Endodermal cell (in vitro differentiated cells): Measurements from ENCODE around the gene SNAI1. TPM values are rescaled to one million over a fixed set of nuclear protein-coding genes. Genes with fewer than 3 reads are reported as not detected.

Source experiments
- DNase-seq: peaks from one replicate; pipeline ENCODE4 v3.0.0-alpha.2; 2017
- H3K27ac ChIP-seq: 2 replicates; pipeline ENCODE4 v1.5.1; 2013; ENCODE audit warnings: mild to moderate bottlenecking, low read depth, low read length, moderate library complexity
- H3K27me3 ChIP-seq: 2 replicates; pipeline ENCODE4 v1.6.1; 2013; ENCODE audit warnings: mild to moderate bottlenecking, low read length, moderate library complexity; ENCODE audit not compliant: insufficient read depth, control insufficient read depth, poor library complexity, severe bottlenecking
- H3K36me3 ChIP-seq: 2 replicates; pipeline ENCODE4 v1.7.0; 2013; ENCODE audit warnings: mild to moderate bottlenecking, low read length, moderate library complexity; ENCODE audit not compliant: control insufficient read depth, insufficient read depth
- H3K4me1 ChIP-seq: one replicate; pipeline ENCODE4 v1.7.0; 2013; ENCODE audit warnings: low read length; ENCODE audit not compliant: control insufficient read depth, insufficient read depth
- H3K4me3 ChIP-seq: 2 replicates; pipeline ENCODE4 v1.5.1; 2013; ENCODE audit warnings: mild to moderate bottlenecking, low read length, moderate library complexity
- H3K9ac ChIP-seq: 2 replicates; pipeline ENCODE4 v1.6.1; 2013; ENCODE audit warnings: mild to moderate bottlenecking, low read length, moderate library complexity; ENCODE audit not compliant: poor library complexity, severe bottlenecking; ENCODE audit errors: extremely low read depth
- H3K9me3 ChIP-seq: 2 replicates; pipeline ENCODE4 v1.6.1; 2013; ENCODE audit warnings: mild to moderate bottlenecking, low read length, moderate library complexity; ENCODE audit not compliant: control insufficient read depth
- H3K27ac Mint-ChIP-seq: 2 replicates; pipeline ENCODE4 v1.8.0; 2020; ENCODE audit warnings: mixed read lengths
- H3K27me3 Mint-ChIP-seq: 2 replicates; pipeline ENCODE4 v1.8.0; 2021; ENCODE audit warnings: mild to moderate bottlenecking, mixed read lengths; ENCODE audit not compliant: insufficient read depth
- H3K36me3 Mint-ChIP-seq: 2 replicates; pipeline ENCODE4 v1.8.0; 2020; ENCODE audit warnings: low read depth, mixed read lengths
- H3K4me1 Mint-ChIP-seq: 2 replicates; pipeline ENCODE4 v1.8.0; 2020; ENCODE audit warnings: mixed read lengths
- H3K4me3 Mint-ChIP-seq: 2 replicates; pipeline ENCODE4 v1.8.0; 2020; ENCODE audit warnings: mild to moderate bottlenecking, moderate library complexity, mixed read lengths
- H3K9me3 Mint-ChIP-seq: 2 replicates; pipeline ENCODE4 v1.8.0; 2020; ENCODE audit warnings: mild to moderate bottlenecking, mixed read lengths
- CTCF ChIP-seq: fragments of 200-600 bp; sonication (generic); conservative IDR thresholded peaks from 2 replicates; pipeline ENCODE4 v1.5.0; 2021; ENCODE audit warnings: antibody characterized with exemption, mild to moderate bottlenecking
- WGBS, 2 experiments: methylation state at CpG; one replicate each; pipeline versions ENCODE4 v1.1.5 to v1.1.7; 2013; ENCODE audit warnings: missing lambda C conversion rate in 2 of 2, mixed read lengths in 1 of 2; ENCODE audit not compliant: insufficient coverage in 1 of 2, insufficient read length in 1 of 2; 5-methylcytosine and 5-hydroxymethylcytosine counted together
- total RNA-seq, 2 donors: library from RNA; stranded (reverse); fragmentation: NEBNext Ultra II Directional in 1 of 2; extraction: Animal tissue kit (Norgen Biotek cat#: 25700) in 1 of 2; gene quantifications; 2 replicates in 1 of 2; 3 replicates in 1 of 2; pipeline ENCODE4 v1.2.1, GENCODE V29; 2021

SNAI1 gene
- total RNA-seq, 2 donors from 2014 or later = 10.6 to 13.1 TPM

GRCh38 chr20:49948178-49948577 lies 34.6 kb upstream of the SNAI1 start:
- Mint-ChIP-seq H3K27ac (peak overlapping the region; percentile 45), H3K4me3 (no peak overlapping the region), H3K9me3 (peaks cover 1% of the 10 kb centered on the region), H3K4me1 (no peaks in the 10 kb centered on the region), H3K27me3 (no peaks in the 10 kb centered on the region), H3K36me3 (peaks cover 83% of the 10 kb centered on the region)
- no peak overlapping the region for H3K4me3 ChIP-seq
- H3K9ac ChIP-seq = no peak overlapping the region
- WGBS, 2 experiments = 91 to 100% methylated on average over 1 to 3 of the region's 3 CpGs
- no peaks in the 10 kb centered on the region for H3K4me1 ChIP-seq
- H3K9me3 ChIP-seq = no peaks in the 10 kb centered on the region
- no peaks in the 10 kb centered on the region for H3K27me3 ChIP-seq
- no peak for DNase-seq
- H3K36me3 ChIP-seq = peaks cover 90% of the 10 kb centered on the region
- H3K27ac ChIP-seq = no peak overlapping the region
- no peak for TF ChIP-seq CTCF

- Mint-ChIP-seq H3K27ac (no peak overlapping the region), H3K9me3 (peaks cover 1% of the 10 kb centered on the region), H3K27me3 (no peaks in the 10 kb centered on the region), H3K36me3 (peaks cover 80% of the 10 kb centered on the region), H3K4me1 (no peaks in the 10 kb centered on the region), H3K4me3 (no peak overlapping the region)
- Histone ChIP-seq H3K9ac (no peak overlapping the region), H3K36me3 (peaks cover 94% of the 10 kb centered on the region), H3K4me3 (no peak overlapping the region), H3K9me3 (no peaks in the 10 kb centered on the region), H3K4me1 (no peaks in the 10 kb centered on the region), H3K27ac (no peak overlapping the region), H3K27me3 (no peaks in the 10 kb centered on the region)
- WGBS, 2 experiments = 95 to 96% methylated on average over 10 to 11 of the region's 11 CpGs
- no peak for DNase-seq
- TF ChIP-seq CTCF = no peak
These were observed 33.8 kb upstream of the SNAI1 start for GRCh38 chr20:49948809-49949507.

GRCh38 chr20:49951151-49951550 lies 31.6 kb upstream of the SNAI1 start:
- Histone ChIP-seq H3K27me3 (no peaks in the 10 kb centered on the region), H3K4me1 (no peaks in the 10 kb centered on the region), H3K9me3 (no peaks in the 10 kb centered on the region), H3K4me3 (no peak overlapping the region), H3K36me3 (peaks cover 82% of the 10 kb centered on the region), H3K9ac (no peak overlapping the region), H3K27ac (no peak overlapping the region)
- H3K9me3 Mint-ChIP-seq = peaks cover 1% of the 10 kb centered on the region
- 92 to 98% methylated on average over 4 of the region's 4 CpGs for WGBS, 2 experiments
- no peaks in the 10 kb centered on the region for H3K4me1 Mint-ChIP-seq
- no peak overlapping the region for H3K27ac Mint-ChIP-seq
- DNase-seq = no peak
- no peak for TF ChIP-seq CTCF
- peaks cover 76% of the 10 kb centered on the region for H3K36me3 Mint-ChIP-seq
- no peak overlapping the region for H3K4me3 Mint-ChIP-seq
- no peaks in the 10 kb centered on the region for H3K27me3 Mint-ChIP-seq
